CD4-positive, CD25-positive, alpha-beta regulatory T cell (primary cell): Measurements from ENCODE around the gene PPP1R9A. TPM values are rescaled to one million over a fixed set of nuclear protein-coding genes. Genes with fewer than 3 reads are reported as not detected.
A peak's percentile ranks its signal among the peaks of the same experiment; 100 is the strongest.

Experiments used
- ATAC-seq, 2 donors: fragments of 150-1000 bp; cut with Tn5 transposase; one replicate each; pipeline ENCODE4 v1.10.0; 2021; ENCODE audit warnings: low read depth in 2 of 2, moderate number of reproducible peaks in 2 of 2, moderate library complexity in 1 of 2
- DNase-seq, 3 donors: peaks; one replicate each; pipeline versions ENCODE4 v3.0.0 to v3.0.0-alpha.2; 2012 to 2022; ENCODE audit warnings: mixed read lengths in 1 of 3
- H3K27ac ChIP-seq: one replicate; pipeline ENCODE4 v1.7.0; 2013; ENCODE audit warnings: mild to moderate bottlenecking, low read length; ENCODE audit not compliant: insufficient read depth, poor library complexity, severe bottlenecking
- H3K27me3 ChIP-seq: one replicate; pipeline ENCODE4 v1.7.0; 2013; ENCODE audit warnings: low read length; ENCODE audit not compliant: control insufficient read depth, insufficient read depth
- H3K36me3 ChIP-seq: one replicate; pipeline ENCODE4 v1.7.0; 2013; ENCODE audit warnings: mild to moderate bottlenecking, low read length, moderate library complexity; ENCODE audit not compliant: control insufficient read depth, insufficient read depth
- H3K4me1 ChIP-seq: 2 replicates; pipeline ENCODE4 v1.7.0; 2013; ENCODE audit warnings: mild to moderate bottlenecking, low read length; ENCODE audit not compliant: insufficient read depth, control insufficient read depth, poor library complexity, severe bottlenecking
- H3K4me3 ChIP-seq: one replicate; pipeline ENCODE4 v1.7.0; 2013; ENCODE audit warnings: low read depth, mild to moderate bottlenecking, low read length, moderate library complexity
- H3K9me3 ChIP-seq, 2 experiments: 1 replicate in 1 of 2; 2 replicates in 1 of 2; pipeline ENCODE4 v1.7.0; 2013; ENCODE audit warnings: low read length in 2 of 2, mild to moderate bottlenecking in 1 of 2, moderate library complexity in 1 of 2; ENCODE audit not compliant: control insufficient read depth in 2 of 2
- H3K27ac Mint-ChIP-seq, 3 donors: one replicate each; pipeline ENCODE4 v1.8.0; 2020 to 2022; ENCODE audit warnings: mild to moderate bottlenecking in 3 of 3, mixed read lengths in 3 of 3, moderate library complexity in 2 of 3
- H3K27me3 Mint-ChIP-seq: one replicate; pipeline ENCODE4 v1.8.0; 2022; ENCODE audit warnings: mild to moderate bottlenecking, mixed read lengths
- H3K36me3 Mint-ChIP-seq: one replicate; pipeline ENCODE4 v1.8.0; 2020; ENCODE audit warnings: mixed read lengths
- H3K4me1 Mint-ChIP-seq, 4 donors: one replicate each; pipeline ENCODE4 v1.8.0; 2020 to 2022; ENCODE audit warnings: mixed read lengths in 4 of 4, mild to moderate bottlenecking in 1 of 4
- H3K4me3 Mint-ChIP-seq, 4 donors: one replicate each; pipeline ENCODE4 v1.8.0; 2020 to 2022; ENCODE audit warnings: mild to moderate bottlenecking in 4 of 4, mixed read lengths in 4 of 4, moderate library complexity in 3 of 4
- H3K9me3 Mint-ChIP-seq, 7 donors: one replicate each; pipeline ENCODE4 v1.8.0; 2020 to 2022; ENCODE audit warnings: mixed read lengths in 7 of 7, mild to moderate bottlenecking in 3 of 7, moderate library complexity in 2 of 7
- polyA plus RNA-seq, 4 donors: library from polyadenylated mRNA; unstranded; fragments of 300-500 nt; fragmentation: Illumina TruSeq; gene quantifications; one replicate each; pipeline ENCODE4 v1.2.3, GENCODE V29; 2021
- total RNA-seq: library from RNA; stranded (reverse); gene quantifications from one replicate; pipeline ENCODE4 v1.2.3, GENCODE V29; 2022

The PPP1R9A gene
- total and polyA plus RNA-seq, 5 donors from 2014 or later, result not detected

- Mint-ChIP-seq H3K27me3 (no peaks in the 10 kb centered on the region), H3K4me3 (no peak overlapping the region)
Observed at GRCh38 chr7:95225301-95225700, 317.9 kb downstream of the PPP1R9A start.

GRCh38 chr7:95229301-95229700, 321.9 kb downstream of the PPP1R9A start:
- Mint-ChIP-seq H3K27ac (no peak overlapping the region), H3K9me3 (peaks cover 2 to 6% (median 2%) of the 10 kb centered on the region in 7 donors), H3K36me3 (no peaks in the 10 kb centered on the region), H3K27me3 (no peaks in the 10 kb centered on the region), H3K4me1 (no peaks in the 10 kb centered on the region), H3K4me3 (no peak overlapping the region)
- H3K9me3 ChIP-seq, result no peaks in the 10 kb centered on the region
- H3K27ac ChIP-seq, result no peak overlapping the region
- no peaks in the 10 kb centered on the region for H3K27me3 ChIP-seq
- no peak overlapping the region for H3K4me3 ChIP-seq
- ATAC-seq (no peak), DNase-seq (no peak)
- no peaks in the 10 kb centered on the region for H3K36me3 ChIP-seq
- no peaks in the 10 kb centered on the region for H3K4me1 ChIP-seq

More at GRCh38 chr7:95225301-95225700, 317.9 kb downstream of the PPP1R9A start:
- DNase-seq (no peak), ATAC-seq (no peak)
- no peaks in the 10 kb centered on the region for H3K4me1 Mint-ChIP-seq
- H3K9me3 Mint-ChIP-seq, result peaks cover 0 to 5% (median 1%) of the 10 kb centered on the region in 7 donors
- H3K27ac ChIP-seq, result no peak overlapping the region
- H3K4me3 ChIP-seq, result no peak overlapping the region
- H3K27me3 ChIP-seq, result no peaks in the 10 kb centered on the region
- no peaks in the 10 kb centered on the region for H3K4me1 ChIP-seq
- H3K36me3 ChIP-seq, result no peaks in the 10 kb centered on the region
- H3K36me3 Mint-ChIP-seq, result no peaks in the 10 kb centered on the region
- H3K9me3 ChIP-seq, result no peaks in the 10 kb centered on the region
- H3K27ac Mint-ChIP-seq, result no peak overlapping the region

- H3K27ac Mint-ChIP-seq, result no peak overlapping the region
- no peaks in the 10 kb centered on the region for H3K4me1 Mint-ChIP-seq
- DNase-seq, result no peak
- no peaks in the 10 kb centered on the region for H3K4me1 ChIP-seq
- H3K27ac ChIP-seq, result no peak overlapping the region
- no peaks in the 10 kb centered on the region for H3K27me3 Mint-ChIP-seq
- no peaks in the 10 kb centered on the region for H3K36me3 Mint-ChIP-seq
- H3K9me3 Mint-ChIP-seq, result peaks cover 0 to 5% (median 0%) of the 10 kb centered on the region in 7 donors
- no peaks in the 10 kb centered on the region for H3K36me3 ChIP-seq
- no peak overlapping the region for H3K4me3 ChIP-seq
- no peak overlapping the region for H3K4me3 Mint-ChIP-seq
- H3K9me3 ChIP-seq, result no peaks in the 10 kb centered on the region
- no peaks in the 10 kb centered on the region for H3K27me3 ChIP-seq
- ATAC-seq, result no peak
Observed at GRCh38 chr7:95238252-95238943, 331.0 kb downstream of the PPP1R9A start.

GRCh38 chr7:95240921-95241320, 333.5 kb downstream of the PPP1R9A start:
- H3K36me3 ChIP-seq, result no peaks in the 10 kb centered on the region
- no peak overlapping the region for H3K27ac Mint-ChIP-seq
- H3K4me1 ChIP-seq, result no peaks in the 10 kb centered on the region
- no peak overlapping the region for H3K27ac ChIP-seq
- no peak overlapping the region for H3K4me3 Mint-ChIP-seq
- H3K27me3 ChIP-seq, result no peaks in the 10 kb centered on the region
- no peak for ATAC-seq
- H3K9me3 Mint-ChIP-seq, result peaks cover 0 to 2% (median 0%) of the 10 kb centered on the region in 7 donors
- H3K4me3 ChIP-seq, result no peak overlapping the region
- no peaks in the 10 kb centered on the region for H3K27me3 Mint-ChIP-seq
- no peaks in the 10 kb centered on the region for H3K9me3 ChIP-seq
- no peaks in the 10 kb centered on the region for H3K36me3 Mint-ChIP-seq
- DNase-seq, result no peak
- no peaks in the 10 kb centered on the region for H3K4me1 Mint-ChIP-seq

- H3K27me3 Mint-ChIP-seq, result no peaks in the 10 kb centered on the region
- H3K9me3 Mint-ChIP-seq, result peaks cover 0 to 2% (median 0%) of the 10 kb centered on the region in 7 donors
- Histone ChIP-seq H3K9me3 (no peaks in the 10 kb centered on the region), H3K4me1 (no peaks in the 10 kb centered on the region), H3K27ac (no peak overlapping the region), H3K27me3 (no peaks in the 10 kb centered on the region), H3K36me3 (no peaks in the 10 kb centered on the region), H3K4me3 (no peak overlapping the region)
- no peak for DNase-seq
- no peaks in the 10 kb centered on the region for H3K4me1 Mint-ChIP-seq
- H3K36me3 Mint-ChIP-seq, result no peaks in the 10 kb centered on the region
- no peak for ATAC-seq
- H3K4me3 Mint-ChIP-seq, result no peak overlapping the region
- no peak overlapping the region for H3K27ac Mint-ChIP-seq
Observed at GRCh38 chr7:95242266-95242665, 334.9 kb downstream of the PPP1R9A start.

GRCh38 chr7:95244616-95245015, 337.2 kb downstream of the PPP1R9A start:
- H3K27me3 Mint-ChIP-seq, result no peaks in the 10 kb centered on the region
- H3K27ac Mint-ChIP-seq, result no peak overlapping the region
- DNase-seq, result no peak
- H3K4me1 ChIP-seq, result no peaks in the 10 kb centered on the region
- H3K4me1 Mint-ChIP-seq, result no peaks in the 10 kb centered on the region
- no peak overlapping the region for H3K4me3 Mint-ChIP-seq
- no peaks in the 10 kb centered on the region for H3K36me3 ChIP-seq
- no peak for ATAC-seq
- no peaks in the 10 kb centered on the region for H3K9me3 ChIP-seq
- peaks cover 0 to 2% (median 0%) of the 10 kb centered on the region in 7 donors for H3K9me3 Mint-ChIP-seq
- H3K36me3 Mint-ChIP-seq, result no peaks in the 10 kb centered on the region
- H3K27ac ChIP-seq, result no peak overlapping the region
- H3K4me3 ChIP-seq, result no peak overlapping the region
- H3K27me3 ChIP-seq, result no peaks in the 10 kb centered on the region

GRCh38 chr7:95245828-95246500, 338.6 kb downstream of the PPP1R9A start:
- Mint-ChIP-seq H3K27me3 (no peaks in the 10 kb centered on the region), H3K36me3 (no peaks in the 10 kb centered on the region), H3K4me3 (no peak overlapping the region), H3K9me3 (peaks cover 0 to 2% (median 0%) of the 10 kb centered on the region in 7 donors), H3K4me1 (no peaks in the 10 kb centered on the region), H3K27ac (no peak overlapping the region)
- Histone ChIP-seq H3K4me1 (no peaks in the 10 kb centered on the region), H3K4me3 (no peak overlapping the region), H3K27me3 (no peaks in the 10 kb centered on the region), H3K36me3 (no peaks in the 10 kb centered on the region), H3K9me3 (no peaks in the 10 kb centered on the region), H3K27ac (no peak overlapping the region)
- ATAC-seq (peak in 1 of 2 donors; percentile 16), DNase-seq (no peak)
